D721Med (cell line): ENCODE results near the gene PLA2G6.

ENCODE experiments used
- DNase-seq: peaks from one replicate; pipeline ENCODE4 v3.0.0; 2011; ENCODE audit warnings: low spot score; ENCODE audit not compliant: insufficient read length
- FAIRE-seq: peaks from 2 replicates; lab custom pipeline; 2011; peaks lifted over from hg19 to GRCh38; lab: Jason Lieb, UNC
- CTCF ChIP-seq: IDR thresholded peaks from 2 replicates; pipeline ENCODE4 v1.5.1; 2012; ENCODE audit warnings: mild to moderate bottlenecking, control low read depth; ENCODE audit not compliant: insufficient read depth; ENCODE audit errors: missing control alignments

The PLA2G6 gene

GRCh38 chr22:38213319-38213989 is 31.8 kb upstream of the PLA2G6 start:
- no peak for TF ChIP-seq CTCF
- no peak for FAIRE-seq
- DNase-seq = no peak

GRCh38 chr22:38212442-38212841 is 30.8 kb upstream of the PLA2G6 start:
- FAIRE-seq = no peak
- TF ChIP-seq CTCF = no peak
- no peak for DNase-seq

- no peak for TF ChIP-seq CTCF
- DNase-seq (no peak), FAIRE-seq (no peak)
Measured at GRCh38 chr22:38211556-38211955, 29.9 kb upstream of the PLA2G6 start.

- TF ChIP-seq CTCF = no peak
- DNase-seq (no peak), FAIRE-seq (no peak)
Measured at GRCh38 chr22:38208551-38208968, 26.9 kb upstream of the PLA2G6 start.

- TF ChIP-seq CTCF = no peak
- DNase-seq (no peak), FAIRE-seq (no peak)
Measured at GRCh38 chr22:38207898-38208432, 26.3 kb upstream of the PLA2G6 start.

GRCh38 chr22:38205261-38206128 is 23.9 kb upstream of the PLA2G6 start:
- no peak for TF ChIP-seq CTCF
- FAIRE-seq (no peak), DNase-seq (no peak)
